ENCODE measurements around the gene CSN1S1. TPM values are rescaled to one million over a fixed set of nuclear protein-coding genes. Genes with fewer than 3 reads are reported as not detected.

Gene CSN1S1, protein sequence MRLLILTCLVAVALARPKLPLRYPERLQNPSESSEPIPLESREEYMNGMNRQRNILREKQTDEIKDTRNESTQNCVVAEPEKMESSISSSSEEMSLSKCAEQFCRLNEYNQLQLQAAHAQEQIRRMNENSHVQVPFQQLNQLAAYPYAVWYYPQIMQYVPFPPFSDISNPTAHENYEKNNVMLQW
- not detected for total RNA-seq
- under 1 TPM in 1 of 3 donors, not detected in 2; 0.20 TPM for polyA plus RNA-seq

DNA sequence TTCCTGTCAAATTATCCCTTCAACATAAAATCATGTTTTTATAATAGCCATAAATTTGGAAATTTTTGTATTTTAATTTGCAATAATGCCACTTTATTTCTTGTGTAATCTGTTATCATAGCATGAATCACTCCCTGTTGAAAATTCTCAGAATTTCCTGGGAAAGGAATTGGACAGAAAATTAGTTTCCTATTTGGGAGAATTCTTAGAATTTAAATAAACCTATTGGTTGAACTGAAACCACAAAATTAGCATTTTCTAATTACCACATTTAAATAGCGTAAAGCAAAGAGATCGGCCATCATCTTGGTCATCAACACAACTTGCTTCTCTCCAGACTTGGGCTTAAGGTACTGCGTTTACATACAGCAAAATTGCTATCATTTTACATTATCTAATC, at the start of gene CSN1S1:
Gene CSN1S1, plus strand, starts transcription at position 301 of the 400 bp plus-strand sequence. CDS start 1,488 bp downstream, outside the sequence.
- H3K36me3 ChIP-seq, result no peaks in the 10 kb centered on the region
- no peak for DNase-seq
- H3K27ac ChIP-seq, result no peak within 1 kb of the TSS
- no peaks in the 10 kb centered on the region for H3K4me1 ChIP-seq
- 93 to 97% methylated on average over 3 of the region's 3 CpGs for WGBS, 2 donors
- TF ChIP-seq EP300 (IDR thresholded peaks at IDR 0.05) (no peak), POLR2AphosphoS5 (IDR thresholded peaks at IDR 0.05) (no peak), POLR2A (IDR thresholded peaks at IDR 0.05) (no peak)
- TF ChIP-seq, protein P1, sequence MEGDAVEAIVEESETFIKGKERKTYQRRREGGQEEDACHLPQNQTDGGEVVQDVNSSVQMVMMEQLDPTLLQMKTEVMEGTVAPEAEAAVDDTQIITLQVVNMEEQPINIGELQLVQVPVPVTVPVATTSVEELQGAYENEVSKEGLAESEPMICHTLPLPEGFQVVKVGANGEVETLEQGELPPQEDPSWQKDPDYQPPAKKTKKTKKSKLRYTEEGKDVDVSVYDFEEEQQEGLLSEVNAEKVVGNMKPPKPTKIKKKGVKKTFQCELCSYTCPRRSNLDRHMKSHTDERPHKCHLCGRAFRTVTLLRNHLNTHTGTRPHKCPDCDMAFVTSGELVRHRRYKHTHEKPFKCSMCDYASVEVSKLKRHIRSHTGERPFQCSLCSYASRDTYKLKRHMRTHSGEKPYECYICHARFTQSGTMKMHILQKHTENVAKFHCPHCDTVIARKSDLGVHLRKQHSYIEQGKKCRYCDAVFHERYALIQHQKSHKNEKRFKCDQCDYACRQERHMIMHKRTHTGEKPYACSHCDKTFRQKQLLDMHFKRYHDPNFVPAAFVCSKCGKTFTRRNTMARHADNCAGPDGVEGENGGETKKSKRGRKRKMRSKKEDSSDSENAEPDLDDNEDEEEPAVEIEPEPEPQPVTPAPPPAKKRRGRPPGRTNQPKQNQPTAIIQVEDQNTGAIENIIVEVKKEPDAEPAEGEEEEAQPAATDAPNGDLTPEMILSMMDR (IDR thresholded peaks at IDR 0.05), result no peak
- no peaks in the 10 kb centered on the region for H3K27me3 ChIP-seq
- H3K4me3 ChIP-seq, result no peak within 1 kb of the TSS
- intact Hi-C loops (cut with DNase I), result no loop called here
- H3K9me3 ChIP-seq, result no peaks in the 10 kb centered on the region

DNA sequence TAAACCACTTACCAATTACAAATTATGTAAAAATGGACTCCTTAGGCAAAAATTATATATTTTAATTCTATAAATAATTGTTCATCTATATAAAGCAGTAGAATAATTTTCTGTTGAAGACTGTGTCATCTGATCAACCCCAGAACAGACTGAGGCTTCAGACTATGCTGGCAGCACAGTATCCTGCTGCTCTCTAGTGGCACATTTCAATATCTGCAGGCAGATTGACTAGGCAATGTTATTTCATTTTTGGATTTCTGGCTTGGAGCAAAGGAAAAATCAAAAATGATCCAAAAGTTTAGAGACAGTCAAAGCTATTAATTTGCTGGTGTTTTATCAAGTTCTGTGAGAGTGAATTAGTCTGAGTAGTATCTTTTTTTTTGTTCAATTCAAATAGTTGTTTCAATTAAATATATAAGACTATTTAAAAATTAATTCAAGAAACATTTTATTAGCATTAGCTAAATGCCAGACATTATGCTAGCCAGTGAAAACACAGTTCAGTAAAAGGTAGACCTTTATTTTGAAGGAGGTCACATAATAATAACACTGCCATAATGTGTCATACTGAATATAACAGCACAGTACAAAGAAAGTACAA, 49.6 kb upstream of the CSN1S1 start:
- Histone ChIP-seq H3K4me3 (no peak overlapping the region), H3K36me3 (no peaks in the 10 kb centered on the region), H3K27ac (no peak overlapping the region), H3K4me1 (no peaks in the 10 kb centered on the region), H3K27me3 (no peaks in the 10 kb centered on the region), H3K9me3 (peaks cover 0 to 7% (median 0%) of the 10 kb centered on the region in 4 donors)
- no peak for DNase-seq
- TF ChIP-seq POLR2A (IDR thresholded peaks at IDR 0.05), result no peak
- TF ChIP-seq, protein P1 (IDR thresholded peaks at IDR 0.05), result peak in 3 of 4 experiments; percentile 39 to 56 (median 53)
- no peak for TF ChIP-seq EP300 (IDR thresholded peaks at IDR 0.05)
- TF ChIP-seq POLR2AphosphoS5 (IDR thresholded peaks at IDR 0.05), result no peak
- intact Hi-C loops (cut with DNase I), result no loop called here

DNA sequence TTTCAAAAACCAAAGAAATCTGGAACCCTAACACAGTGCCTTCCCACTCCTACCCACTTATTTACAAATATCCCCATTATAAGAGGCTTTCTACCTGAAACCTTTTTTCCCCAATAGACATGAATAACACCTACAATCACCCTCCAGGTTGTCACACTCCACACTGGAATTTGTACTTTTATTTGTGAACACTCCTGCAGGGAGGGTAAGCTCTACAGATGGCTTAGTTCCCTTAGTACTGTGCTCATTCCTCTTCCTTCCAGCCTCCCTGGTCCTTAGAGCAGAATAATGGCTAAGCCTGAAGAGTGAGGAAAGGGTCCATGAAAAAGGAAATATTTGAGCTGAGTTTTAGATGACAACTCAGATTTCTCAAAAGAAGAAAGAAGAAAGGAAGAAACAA, 48.7 kb upstream of the CSN1S1 start:
- TF ChIP-seq EP300 (IDR thresholded peaks at IDR 0.05) (no peak), POLR2AphosphoS5 (IDR thresholded peaks at IDR 0.05) (no peak), POLR2A (IDR thresholded peaks at IDR 0.05) (no peak)
- TF ChIP-seq, protein P1 (IDR thresholded peaks at IDR 0.05), result no peak
- DNase-seq, result no peak
- no peaks in the 10 kb centered on the region for H3K36me3 ChIP-seq
- no peak overlapping the region for H3K4me3 ChIP-seq
- no peaks in the 10 kb centered on the region for H3K27me3 ChIP-seq
- H3K27ac ChIP-seq, result no peak overlapping the region
- no peaks in the 10 kb centered on the region for H3K4me1 ChIP-seq
- intact Hi-C loops (cut with DNase I), result no loop called here
- peaks cover 0 to 7% (median 0%) of the 10 kb centered on the region in 4 donors for H3K9me3 ChIP-seq

DNA sequence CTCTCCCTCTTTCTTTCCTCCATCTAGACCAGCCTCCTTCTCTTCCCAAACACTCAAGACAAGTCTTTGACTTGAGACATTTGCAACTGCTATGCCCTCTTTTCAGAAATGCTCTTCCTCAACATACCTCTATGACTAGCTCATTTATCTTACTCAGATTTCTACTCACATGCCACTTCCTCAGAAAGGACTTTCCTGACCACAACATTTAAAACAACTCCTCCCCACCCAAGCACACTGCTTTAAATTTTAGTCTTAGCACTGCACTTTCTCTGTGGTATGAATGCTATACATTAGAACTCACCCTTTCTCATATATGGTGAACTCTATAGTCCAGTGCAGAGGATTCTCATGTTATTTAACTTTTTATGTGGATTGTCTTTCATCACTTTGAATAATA, 42.5 kb upstream of the CSN1S1 start:
- H3K27me3 ChIP-seq, result no peaks in the 10 kb centered on the region
- H3K4me1 ChIP-seq, result no peaks in the 10 kb centered on the region
- intact Hi-C loops (cut with DNase I), result no loop called here
- H3K27ac ChIP-seq, result no peak overlapping the region
- TF ChIP-seq EP300 (IDR thresholded peaks at IDR 0.05), result no peak
- TF ChIP-seq POLR2A (IDR thresholded peaks at IDR 0.05), result no peak
- no peak for TF ChIP-seq POLR2AphosphoS5 (IDR thresholded peaks at IDR 0.05)
- TF ChIP-seq, protein P1 (IDR thresholded peaks at IDR 0.05), result no peak
- H3K9me3 ChIP-seq, result peaks cover 0 to 5% (median 0%) of the 10 kb centered on the region in 4 donors
- no peaks in the 10 kb centered on the region for H3K36me3 ChIP-seq
- no peak for DNase-seq
- no peak overlapping the region for H3K4me3 ChIP-seq

All from sigmoid colon (tissue), 7 donors.